Measurements from ENCODE around the gene IER3IP1.

GRCh38 chr18:47113796-47114540 is 62.2 kb downstream of the IER3IP1 start:
- TF ChIP-seq CTCF (IDR thresholded peaks at IDR 0.05 in 8 of 11, conservative IDR thresholded peaks at IDR 0.05 in 3 of 11): no peak
- TF ChIP-seq POLR2A (IDR thresholded peaks at IDR 0.05): no peak

All from spleen (tissue), 7 donors.